Stimulated activated CD4-positive, alpha-beta T cell treated with anti-CD3 and anti-CD28 coated beads, Interleukin-4, amount 100 ng/mL, for 48 hours (primary cell): ENCODE measurements around the gene HOOK2.
"Not testable (repeated sequence)": the region's sequence is repeated elsewhere in the genome, so short reads cannot be mapped to it uniquely, and the experiment has no call there.

Experiments
- DNase-seq, 2 donors: peaks; one replicate each; pipeline ENCODE4 v3.0.0-alpha.2; 2020; ENCODE audit warnings: low read depth in 2 of 2

HOOK2 gene

GRCh38 chr19:12721656-12722565 is 53.4 kb downstream of the HOOK2 start:
- peak in 1 of 2 donors; percentile 45 for DNase-seq

DNA sequence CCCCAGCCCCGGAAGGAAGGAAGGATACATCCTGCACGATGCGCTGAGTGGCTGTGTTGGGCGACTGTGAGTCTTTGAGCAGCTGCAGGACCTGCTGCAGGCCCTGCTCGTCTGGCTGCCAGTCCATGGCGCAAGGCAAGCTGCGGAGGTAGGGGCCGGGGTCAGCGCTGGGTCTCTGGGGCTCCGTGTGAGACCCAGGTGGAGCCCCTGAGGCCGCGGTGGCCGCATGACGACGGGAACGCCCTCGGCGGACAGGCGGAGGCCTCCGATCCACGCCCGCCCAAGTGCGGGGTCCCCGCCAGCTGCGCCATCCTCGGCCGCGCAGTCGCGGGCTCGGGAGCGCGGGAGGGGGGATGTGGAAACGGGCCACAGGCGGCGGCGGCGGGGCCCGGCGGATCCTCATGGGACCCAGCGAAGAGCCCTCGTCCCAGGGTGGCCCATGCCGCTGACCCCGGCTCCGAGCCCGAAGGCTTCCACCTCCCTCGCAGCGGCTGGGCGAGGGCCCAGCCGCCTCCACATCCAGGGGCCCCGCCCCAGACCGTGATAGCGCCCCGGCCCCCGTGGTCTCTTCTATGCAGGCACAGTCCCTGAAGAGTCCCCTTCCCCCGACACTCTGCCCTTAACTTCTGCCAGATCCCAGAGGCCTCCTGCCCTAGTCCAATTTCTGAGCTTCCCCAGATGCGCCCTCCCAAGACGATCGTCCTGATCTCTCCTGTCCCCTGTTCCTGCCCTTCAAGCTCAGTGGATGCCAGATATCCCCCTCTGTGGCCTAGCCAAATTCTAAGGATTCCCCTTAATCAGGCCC is 54.3 kb downstream of the HOOK2 start:
- DNase-seq = no peak

DNA sequence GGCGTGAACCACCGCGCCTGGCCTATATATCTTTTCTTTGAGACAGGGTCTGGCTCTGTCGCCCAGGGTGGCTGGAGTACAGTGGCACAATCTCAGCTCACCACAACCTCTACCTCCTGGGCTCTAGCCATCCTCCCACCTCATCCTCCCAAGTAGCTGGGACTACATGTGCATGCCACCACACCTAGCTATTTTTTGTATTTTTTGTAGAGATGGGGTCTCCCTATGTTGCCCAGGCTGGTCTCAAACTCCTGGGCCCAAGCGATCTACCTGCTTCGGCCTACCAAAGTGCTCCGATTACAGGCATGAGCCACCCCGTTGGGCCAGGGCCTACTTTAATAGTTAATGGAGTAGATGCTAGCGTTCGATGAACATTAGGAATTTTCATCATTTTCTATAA is 55.1 kb downstream of the HOOK2 start:
- no peak for DNase-seq

GRCh38 chr19:12715929-12716328 is 59.4 kb downstream of the HOOK2 start:
- DNase-seq = no peak

- DNase-seq = no peak
Observed at GRCh38 chr19:12715102-12715501, 60.2 kb downstream of the HOOK2 start.

DNA sequence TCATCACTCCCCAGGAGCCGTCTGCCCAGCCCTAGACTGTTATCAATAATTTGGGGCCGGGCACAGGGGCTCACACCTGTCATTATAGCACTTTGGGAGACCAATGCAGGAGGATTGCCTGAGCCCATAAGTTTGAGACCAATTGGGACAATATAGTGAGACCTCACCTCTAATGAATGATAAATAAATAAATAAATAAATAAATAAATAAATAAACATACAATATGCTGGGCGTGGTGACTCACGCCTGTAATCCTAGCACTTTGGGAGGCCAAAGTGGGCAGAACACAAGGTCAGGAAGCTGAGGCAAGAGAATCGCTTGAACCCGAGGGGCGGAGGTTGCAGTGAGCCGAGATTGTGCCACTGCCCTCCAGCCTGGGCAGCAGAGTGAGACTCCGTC is 62.0 kb downstream of the HOOK2 start:
- not testable (repeated sequence) for DNase-seq
